Effector memory CD4-positive, alpha-beta T cell (primary cell): Measurements from ENCODE around the gene CAPN9.

Experiments
- DNase-seq, 3 donors: peaks; one replicate each; pipeline ENCODE4 v3.0.0-alpha.2; 2020
- H3K27ac ChIP-seq: 2 replicates; pipeline ENCODE4 v1.7.0; 2013; ENCODE audit warnings: mild to moderate bottlenecking, low read length, moderate library complexity; ENCODE audit not compliant: insufficient read depth, poor library complexity, severe bottlenecking
- H3K27me3 ChIP-seq: replicated peaks from 2 replicates; pipeline ENCODE4 v1.7.0; 2013; ENCODE audit warnings: mild to moderate bottlenecking, low read length; ENCODE audit not compliant: insufficient read depth, control insufficient read depth, poor library complexity, severe bottlenecking
- H3K36me3 ChIP-seq: 2 replicates; pipeline ENCODE4 v1.7.0; 2013; ENCODE audit warnings: mild to moderate bottlenecking, low read length, moderate library complexity; ENCODE audit not compliant: control insufficient read depth, insufficient read depth
- H3K4me1 ChIP-seq: 2 replicates; pipeline ENCODE4 v1.7.0; 2013; ENCODE audit warnings: low read length, mild to moderate bottlenecking; ENCODE audit not compliant: control insufficient read depth, insufficient read depth, poor library complexity, severe bottlenecking
- H3K4me3 ChIP-seq: 2 replicates; pipeline ENCODE4 v1.7.0; 2013; ENCODE audit warnings: low read length, low read depth, mild to moderate bottlenecking; ENCODE audit not compliant: insufficient read depth, poor library complexity, severe bottlenecking
- H3K9me3 ChIP-seq: 2 replicates; pipeline ENCODE4 v1.7.0; 2013; ENCODE audit warnings: mild to moderate bottlenecking, low read length, moderate library complexity; ENCODE audit not compliant: control insufficient read depth

CAPN9 gene

DNA sequence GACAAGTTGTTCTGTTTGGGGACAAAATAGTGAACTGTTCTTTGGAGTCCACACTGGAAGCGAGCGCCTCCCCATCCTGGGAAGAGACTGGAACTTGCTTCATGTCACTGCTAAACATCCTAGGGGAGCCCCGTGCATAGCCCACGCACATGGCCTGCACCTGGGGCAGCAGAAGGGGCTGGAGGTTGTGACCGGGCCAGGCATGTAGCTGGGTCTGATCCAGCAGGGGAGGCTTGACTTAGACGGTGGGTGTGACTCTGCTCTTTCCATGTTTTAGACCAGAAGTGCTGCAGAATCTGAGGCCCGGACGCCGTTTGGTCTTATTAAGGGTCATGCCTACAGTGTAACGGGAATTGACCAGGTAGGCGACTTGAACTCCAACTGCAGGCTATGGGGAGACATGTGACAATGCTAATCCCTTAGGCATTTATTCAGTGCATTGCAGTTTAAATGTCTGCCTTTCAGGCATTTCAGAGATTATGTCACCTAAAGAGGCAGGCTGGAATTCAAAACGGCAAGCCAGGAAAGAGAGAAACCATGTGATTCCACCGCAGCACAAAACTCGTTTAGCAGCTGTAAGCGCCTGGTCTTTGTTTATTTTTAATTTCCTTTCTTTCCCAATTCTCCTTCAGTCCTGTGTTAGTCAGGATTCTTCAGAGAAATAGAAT, 21.8 kb downstream of the CAPN9 start:
- Histone ChIP-seq H3K36me3 (no peaks in the 10 kb centered on the region), H3K27ac (no peak overlapping the region)

DNA sequence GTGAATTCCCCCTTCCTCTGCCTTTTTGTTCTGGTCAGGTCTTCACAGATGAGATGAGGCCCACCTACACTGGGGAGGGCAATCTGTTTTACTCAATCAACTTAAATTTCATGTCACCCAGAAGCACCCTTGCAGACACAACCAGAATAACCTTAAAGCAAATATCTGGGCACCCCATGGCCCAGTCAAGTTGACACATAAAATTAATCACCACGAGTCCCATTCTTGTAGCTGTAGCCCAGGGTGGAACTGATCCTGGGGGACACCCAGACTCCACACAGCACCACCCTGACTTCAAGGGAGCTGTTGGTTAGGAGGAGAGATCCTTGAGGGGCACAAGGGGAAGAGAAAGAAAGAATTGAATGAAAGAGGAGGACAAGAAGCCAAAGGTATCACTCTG, 23.1 kb downstream of the CAPN9 start:
- Histone ChIP-seq H3K9me3 (no peaks in the 10 kb centered on the region), H3K36me3 (no peaks in the 10 kb centered on the region), H3K4me3 (no peak overlapping the region), H3K27me3 (no peaks in the 10 kb centered on the region), H3K27ac (no peak overlapping the region), H3K4me1 (no peaks in the 10 kb centered on the region)
- DNase-seq: no peak

More for the DNA sequence above, 21.8 kb downstream of the CAPN9 start:
- no peak for DNase-seq
- no peaks in the 10 kb centered on the region for H3K27me3 ChIP-seq
- H3K9me3 ChIP-seq: no peaks in the 10 kb centered on the region
- H3K4me1 ChIP-seq: no peaks in the 10 kb centered on the region
- H3K4me3 ChIP-seq: no peak overlapping the region

DNA sequence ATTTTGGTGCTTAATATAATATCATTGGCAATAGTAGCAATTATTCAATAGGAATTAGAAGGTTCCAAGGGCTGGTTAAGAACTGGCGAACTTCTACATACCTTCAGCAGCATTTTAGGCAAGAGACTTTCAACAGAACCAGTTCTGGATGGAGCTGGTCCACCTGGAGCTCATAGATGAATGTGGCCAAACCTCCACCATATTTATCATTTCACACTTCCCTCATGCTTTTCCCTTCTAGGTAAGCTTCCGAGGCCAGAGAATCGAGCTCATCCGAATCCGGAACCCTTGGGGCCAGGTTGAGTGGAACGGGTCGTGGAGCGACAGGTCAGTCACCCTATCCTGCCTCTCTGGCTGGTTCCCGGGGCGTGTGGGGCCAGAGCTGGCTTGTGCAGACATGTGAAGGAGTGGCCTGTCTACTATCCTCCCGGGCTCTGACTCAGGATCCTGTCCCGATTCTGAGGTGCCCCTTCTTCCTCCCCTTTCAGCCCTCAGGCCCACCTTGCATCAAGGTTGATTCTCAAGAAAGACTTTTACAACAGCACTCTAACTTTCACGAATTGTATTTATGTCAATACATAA, 24.7 kb downstream of the CAPN9 start:
- H3K4me1 ChIP-seq: no peaks in the 10 kb centered on the region
- no peaks in the 10 kb centered on the region for H3K27me3 ChIP-seq
- no peaks in the 10 kb centered on the region for H3K9me3 ChIP-seq
- H3K27ac ChIP-seq: no peak overlapping the region
- H3K4me3 ChIP-seq: no peak overlapping the region
- DNase-seq: no peak
- H3K36me3 ChIP-seq: no peaks in the 10 kb centered on the region

DNA sequence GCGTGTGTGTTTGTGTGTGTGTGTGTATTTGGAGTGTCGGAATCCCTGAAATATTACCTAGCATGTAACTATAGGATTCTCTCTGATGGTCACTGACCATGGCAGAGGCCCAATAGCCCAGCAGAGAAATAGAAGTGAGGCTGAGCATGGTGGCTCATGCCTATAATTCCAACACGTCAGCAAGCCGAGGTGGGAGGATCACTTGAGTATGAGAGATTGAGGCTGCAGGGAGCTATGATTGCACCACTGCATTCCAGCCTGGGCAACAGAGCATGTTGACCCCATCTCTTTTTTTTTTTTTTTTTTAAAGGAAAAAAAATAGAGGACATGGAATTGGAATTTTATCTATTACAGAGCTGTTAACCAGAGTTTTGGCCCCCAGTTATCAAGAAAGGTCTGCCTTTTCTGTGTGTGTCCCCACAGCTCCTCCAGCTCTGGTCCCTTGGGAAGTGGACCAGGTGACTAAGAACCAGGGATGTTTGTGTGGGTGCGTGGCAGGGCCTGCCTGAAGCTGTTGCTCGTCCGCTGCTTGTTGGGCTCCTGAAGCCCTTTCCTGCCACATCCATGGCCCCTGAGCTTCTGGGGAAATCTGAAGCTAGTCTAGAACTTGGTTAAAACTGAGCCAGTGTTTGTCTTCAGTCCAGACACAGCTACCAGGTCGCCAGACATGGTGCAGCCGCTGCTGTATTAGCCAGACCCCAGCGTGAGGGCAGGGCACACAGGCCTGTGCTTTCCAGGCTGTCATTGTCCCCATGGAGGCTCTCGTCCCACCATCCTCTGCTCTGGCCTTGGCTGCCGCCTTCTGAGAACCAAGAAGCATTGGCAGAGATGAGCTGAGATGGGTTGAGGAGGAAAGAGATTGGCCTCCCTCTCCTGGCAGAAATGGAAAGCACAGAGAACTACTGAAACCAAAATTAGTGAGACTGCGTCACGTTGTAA, 25.5 kb downstream of the CAPN9 start:
- H3K4me3 ChIP-seq: no peak overlapping the region
- no peak for DNase-seq
- no peaks in the 10 kb centered on the region for H3K36me3 ChIP-seq

DNA sequence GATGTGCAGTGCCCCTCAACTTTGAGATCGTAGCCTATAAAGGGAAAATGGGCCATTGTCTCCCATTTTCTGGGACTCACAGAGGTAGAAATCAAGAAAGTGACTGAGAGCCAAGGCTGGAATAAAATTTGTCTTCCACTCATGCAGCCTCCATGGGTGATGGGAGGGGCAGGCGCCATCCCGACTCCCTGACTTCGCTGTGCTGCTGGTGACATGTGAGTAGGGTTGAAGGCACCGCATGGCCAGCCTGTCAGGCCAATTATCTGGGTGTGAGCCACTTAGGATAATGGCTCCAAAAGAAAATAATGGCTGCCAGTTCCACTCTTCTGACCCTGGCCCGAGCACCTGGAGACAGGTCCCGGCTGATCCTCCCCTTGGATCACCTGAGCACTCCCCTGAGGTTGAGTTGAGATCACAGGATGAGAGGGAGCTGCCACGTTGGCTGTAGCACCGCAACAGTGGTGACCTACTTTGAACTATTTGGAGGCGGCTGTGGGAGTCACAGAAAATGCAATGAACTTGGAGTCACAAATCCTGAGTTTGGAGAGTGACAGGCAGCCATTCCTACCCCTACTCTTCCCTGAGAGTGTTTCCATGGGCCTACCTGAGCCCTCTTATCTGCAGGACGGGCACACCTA, 26.3 kb downstream of the CAPN9 start:
- Histone ChIP-seq H3K36me3 (no peaks in the 10 kb centered on the region), H3K27me3 (no peaks in the 10 kb centered on the region), H3K27ac (no peak overlapping the region), H3K9me3 (no peaks in the 10 kb centered on the region), H3K4me3 (no peak overlapping the region), H3K4me1 (no peaks in the 10 kb centered on the region)
- no peak for DNase-seq

More for the DNA sequence above, 25.5 kb downstream of the CAPN9 start:
- Histone ChIP-seq H3K27me3 (no peaks in the 10 kb centered on the region), H3K9me3 (no peaks in the 10 kb centered on the region), H3K4me1 (no peaks in the 10 kb centered on the region), H3K27ac (no peak overlapping the region)

DNA sequence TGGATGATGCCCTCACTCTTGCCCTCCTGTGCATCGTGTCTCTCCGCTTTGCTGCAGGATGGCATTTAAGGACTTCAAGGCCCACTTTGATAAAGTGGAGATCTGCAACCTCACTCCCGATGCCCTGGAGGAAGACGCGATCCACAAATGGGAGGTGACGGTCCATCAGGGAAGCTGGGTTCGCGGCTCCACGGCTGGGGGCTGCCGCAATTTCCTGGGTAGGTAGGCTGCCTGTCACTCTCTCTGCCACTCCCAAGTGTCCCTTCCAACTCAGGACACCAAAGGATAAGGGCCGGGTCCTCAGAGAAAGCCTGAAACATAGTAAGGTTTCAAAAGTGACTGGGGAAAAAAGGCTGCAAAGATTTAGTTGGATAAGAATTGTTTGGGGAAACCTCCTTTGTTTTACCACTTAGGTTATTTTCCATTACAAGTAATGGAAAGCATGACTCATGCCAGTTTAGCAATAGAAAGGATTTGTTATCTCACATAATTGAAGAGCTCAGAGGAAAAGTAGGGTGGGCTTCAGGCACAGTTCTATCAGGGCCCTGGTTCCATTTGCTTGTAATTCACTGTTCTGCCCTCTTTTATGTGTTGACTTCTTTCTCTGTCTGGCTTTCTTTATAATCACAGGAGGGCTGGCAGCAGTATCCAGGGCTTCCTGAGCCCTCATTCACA, 31.9 kb downstream of the CAPN9 start:
- DNase-seq: no peak
- H3K27me3 ChIP-seq: no peaks in the 10 kb centered on the region
- no peaks in the 10 kb centered on the region for H3K36me3 ChIP-seq
- no peak overlapping the region for H3K4me3 ChIP-seq
- H3K27ac ChIP-seq: no peak overlapping the region
- H3K4me1 ChIP-seq: no peaks in the 10 kb centered on the region
- no peaks in the 10 kb centered on the region for H3K9me3 ChIP-seq

DNA sequence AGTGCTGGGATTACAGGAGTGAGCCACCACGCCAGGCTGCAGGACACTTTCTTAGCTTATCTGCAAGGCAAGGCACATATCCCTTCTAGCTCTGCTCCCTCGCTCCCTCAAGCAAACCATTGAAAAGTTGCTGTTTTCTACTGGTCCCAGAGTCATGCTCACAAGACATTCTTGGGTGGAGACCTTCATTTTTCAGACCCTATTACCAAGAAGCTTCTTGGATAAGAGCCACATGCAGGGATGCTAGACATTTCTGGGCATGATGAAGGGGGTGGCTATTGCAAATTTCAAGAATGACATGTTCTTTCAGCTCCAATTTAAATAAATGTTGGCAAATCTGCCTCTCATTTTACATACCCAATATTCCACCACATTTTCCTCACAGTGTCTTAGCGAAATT, 33.9 kb downstream of the CAPN9 start:
- Histone ChIP-seq H3K27me3 (no peaks in the 10 kb centered on the region), H3K27ac (no peak overlapping the region), H3K4me1 (no peaks in the 10 kb centered on the region), H3K9me3 (no peaks in the 10 kb centered on the region), H3K4me3 (no peak overlapping the region), H3K36me3 (no peaks in the 10 kb centered on the region)
- DNase-seq: no peak

DNA sequence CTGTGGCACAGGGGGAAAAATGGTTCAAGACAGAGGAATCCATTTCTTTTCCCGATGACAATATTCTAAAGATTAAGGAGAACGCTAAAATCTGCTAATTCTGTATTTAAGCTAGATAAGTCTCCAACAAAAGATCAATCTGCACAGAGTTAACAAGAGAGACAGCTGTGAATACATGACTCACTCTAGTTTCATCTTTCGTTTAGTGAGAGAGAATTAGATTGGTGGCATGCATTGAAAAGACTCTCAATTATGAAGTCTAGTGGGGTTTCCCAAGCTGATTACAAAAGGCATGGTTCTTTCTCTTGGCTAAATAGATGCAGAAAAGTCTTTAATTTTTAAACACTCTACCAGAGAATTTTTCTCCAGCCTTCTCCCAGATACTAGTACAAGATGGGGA, 34.4 kb downstream of the CAPN9 start:
- no peak for DNase-seq
- H3K9me3 ChIP-seq: no peaks in the 10 kb centered on the region
- no peaks in the 10 kb centered on the region for H3K36me3 ChIP-seq
- no peaks in the 10 kb centered on the region for H3K4me1 ChIP-seq
- no peak overlapping the region for H3K4me3 ChIP-seq
- no peak overlapping the region for H3K27ac ChIP-seq
- no peaks in the 10 kb centered on the region for H3K27me3 ChIP-seq

DNA sequence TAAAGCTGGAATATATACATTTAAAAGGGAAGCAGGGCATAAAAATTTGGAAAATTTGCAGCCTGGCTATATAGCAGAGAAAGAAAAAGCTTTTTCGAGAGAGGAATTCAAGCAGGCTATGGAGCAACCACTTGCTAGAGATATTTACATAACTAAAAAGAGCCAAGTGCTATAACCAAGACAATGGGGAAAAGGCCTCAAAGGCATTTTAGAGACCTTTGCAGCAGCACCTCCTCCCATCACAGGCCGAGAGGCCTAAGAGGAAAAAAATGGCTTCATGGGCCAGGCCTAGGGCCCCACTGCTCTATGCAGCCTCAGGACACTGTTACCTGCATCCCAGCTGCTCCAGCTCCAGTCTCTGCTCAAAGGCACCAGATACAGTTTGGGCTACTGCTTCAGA, 37.0 kb downstream of the CAPN9 start:
- H3K36me3 ChIP-seq: no peaks in the 10 kb centered on the region
- no peak for DNase-seq
- no peak overlapping the region for H3K27ac ChIP-seq
- H3K4me1 ChIP-seq: no peaks in the 10 kb centered on the region
- H3K9me3 ChIP-seq: no peaks in the 10 kb centered on the region
- no peaks in the 10 kb centered on the region for H3K27me3 ChIP-seq
- no peak overlapping the region for H3K4me3 ChIP-seq
